ENCODE data around the gene GTPBP1.

The GTPBP1 gene

GRCh38 chr22:38762551-38762983, 56.8 kb downstream of the GTPBP1 start:
- no peak for DNase-seq

- DNase-seq: no peak
Observed at GRCh38 chr22:38766076-38766777, 60.5 kb downstream of the GTPBP1 start.

- no peak for DNase-seq
Observed at GRCh38 chr22:38767313-38767712, 61.6 kb downstream of the GTPBP1 start.

GRCh38 chr22:38768036-38768435, 62.3 kb downstream of the GTPBP1 start:
- DNase-seq: no peak

- no peak for DNase-seq
Observed at GRCh38 chr22:38770257-38770949, 64.7 kb downstream of the GTPBP1 start.

- no peak for DNase-seq
Observed at GRCh38 chr22:38772623-38772873, 66.8 kb downstream of the GTPBP1 start.

- DNase-seq: no peak
Observed at GRCh38 chr22:38773363-38773946, 67.7 kb downstream of the GTPBP1 start.

GRCh38 chr22:38774496-38775166, 68.9 kb downstream of the GTPBP1 start:
- no peak for DNase-seq

GRCh38 chr22:38775656-38776055, 69.9 kb downstream of the GTPBP1 start:
- DNase-seq: no peak

- no peak for DNase-seq
Observed at GRCh38 chr22:38776086-38776485, 70.3 kb downstream of the GTPBP1 start.

GRCh38 chr22:38777087-38777671, 71.4 kb downstream of the GTPBP1 start:
- DNase-seq: no peak

GRCh38 chr22:38781033-38781432, 75.3 kb downstream of the GTPBP1 start:
- no peak for DNase-seq

GRCh38 chr22:38782402-38783094, 76.8 kb downstream of the GTPBP1 start:
- no peak for DNase-seq
